Ovary (tissue), 9 donors: ENCODE measurements around the gene ABCG8. TPM values are rescaled to one million over a fixed set of nuclear protein-coding genes. Genes with fewer than 3 reads are reported as not detected.

Experiments used
- DNase-seq, 5 donors: peaks; one replicate each; pipeline ENCODE4 v3.0.0-alpha.2; 2019 to 2020
- H3K27ac ChIP-seq, 2 donors: fragments of 200-600 bp; one replicate each; pipeline versions ENCODE4 v1.5.1 to v1.8.0; 2019 to 2022
- H3K27me3 ChIP-seq: fragments of 200-600 bp; one replicate; pipeline ENCODE4 v1.8.0; 2022
- H3K36me3 ChIP-seq: fragments of 200-600 bp; sonication (generic); one replicate; pipeline ENCODE4 v1.5.1; 2019
- H3K4me1 ChIP-seq: one replicate; pipeline ENCODE4 v1.8.1; 2013; ENCODE audit warnings: mild to moderate bottlenecking, moderate library complexity; ENCODE audit not compliant: insufficient read depth
- H3K4me3 ChIP-seq: fragments of 200-600 bp; sonication (generic); one replicate; pipeline ENCODE4 v1.5.1; 2017
- H3K9me3 ChIP-seq, 2 donors: fragments of 200-600 bp in 1 of 2; sonication (generic) in 1 of 2; one replicate each; pipeline versions ENCODE4 v1.5.1 to v1.8.1; 2013 to 2019; ENCODE audit warnings: mild to moderate bottlenecking in 1 of 2, moderate library complexity in 1 of 2
- EP300 ChIP-seq: sonication (generic); formaldehyde crosslinking; IDR thresholded peaks from one replicate; pipeline ENCODE4 v1.6.1; 2017; ENCODE audit warnings: antibody characterized with exemption
- POLR2A ChIP-seq: fragments of 450-650 bp; IDR thresholded peaks from one replicate; pipeline ENCODE4 v1.6.1; 2017; ENCODE audit warnings: antibody characterized with exemption, mild to moderate bottlenecking, moderate library complexity
- WGBS, 3 donors: extraction: QIAGEN DNeasy Blood & Tissue Kit in 1 of 3; methylation state at CpG; one replicate each; pipeline versions ENCODE4 v1.1.5 to v1.1.7; 2013 to 2017; 5-methylcytosine and 5-hydroxymethylcytosine counted together
- intact Hi-C, 4 donors: fragments of 100-400 bp; cut with DNase I; formaldehyde crosslinking; loops; one replicate each; pipeline versions ENCODE4 v1.11.0 to v1.15.1; 2022 to 2023
- polyA plus RNA-seq, 2 donors: library from polyadenylated mRNA; stranded (reverse); fragments of 200-250 nt in 1 of 2; fragments of 350-450 nt in 1 of 2; fragmentation: Illumina TruSeq in 1 of 2; extraction: RNeasy Lipid Tissue Mini Kit (QIAGEN cat#74804) in 1 of 2; gene quantifications; one replicate each; pipeline ENCODE4 v1.2.3, GENCODE V29; 2013 to 2014
- total RNA-seq, 7 donors: library from RNA; depleted of rRNA in 2 of 7; stranded (reverse); fragments of >200 nt in 2 of 7; fragmentation: NEBNext Ultra II Directional in 3 of 7; extraction: Animal tissue kit (Norgen Biotek cat#: 25700) in 3 of 7; gene quantifications; one replicate each; pipeline versions ENCODE4 v1.1.0 to v1.2.4, GENCODE V29; 2016 to 2023
- TF ChIP-seq, protein P1 (sequence below), 3 donors: fragments of 450-650 bp in 2 of 3; fragments of 200-600 bp in 1 of 3; IDR thresholded peaks; one replicate each; pipeline versions ENCODE4 v1.5.1 to v1.8.0; 2016 to 2022; ENCODE audit warnings: antibody characterized with exemption in 3 of 3, mild to moderate bottlenecking in 1 of 3
- donor health status: DM: no; HTN: no; CAD: no; lungs with moderate emphysema.
- donor health status: DM: no; HTN: no; CAD: no.
- donor health status: Bipolar disorder and iron deficiency.
- donor health status: DM: yes; HTN: yes; CAD: no.
- donor health status: DM: no; HTN: no; CAD: no.
- donor health status: DM: yes; HTN: yes; CAD: no.

The ABCG8 gene
- total and polyA plus RNA-seq, 9 donors, result 0.02 to 0.08 (median 0.05) TPM; not detected in 6

DNA sequence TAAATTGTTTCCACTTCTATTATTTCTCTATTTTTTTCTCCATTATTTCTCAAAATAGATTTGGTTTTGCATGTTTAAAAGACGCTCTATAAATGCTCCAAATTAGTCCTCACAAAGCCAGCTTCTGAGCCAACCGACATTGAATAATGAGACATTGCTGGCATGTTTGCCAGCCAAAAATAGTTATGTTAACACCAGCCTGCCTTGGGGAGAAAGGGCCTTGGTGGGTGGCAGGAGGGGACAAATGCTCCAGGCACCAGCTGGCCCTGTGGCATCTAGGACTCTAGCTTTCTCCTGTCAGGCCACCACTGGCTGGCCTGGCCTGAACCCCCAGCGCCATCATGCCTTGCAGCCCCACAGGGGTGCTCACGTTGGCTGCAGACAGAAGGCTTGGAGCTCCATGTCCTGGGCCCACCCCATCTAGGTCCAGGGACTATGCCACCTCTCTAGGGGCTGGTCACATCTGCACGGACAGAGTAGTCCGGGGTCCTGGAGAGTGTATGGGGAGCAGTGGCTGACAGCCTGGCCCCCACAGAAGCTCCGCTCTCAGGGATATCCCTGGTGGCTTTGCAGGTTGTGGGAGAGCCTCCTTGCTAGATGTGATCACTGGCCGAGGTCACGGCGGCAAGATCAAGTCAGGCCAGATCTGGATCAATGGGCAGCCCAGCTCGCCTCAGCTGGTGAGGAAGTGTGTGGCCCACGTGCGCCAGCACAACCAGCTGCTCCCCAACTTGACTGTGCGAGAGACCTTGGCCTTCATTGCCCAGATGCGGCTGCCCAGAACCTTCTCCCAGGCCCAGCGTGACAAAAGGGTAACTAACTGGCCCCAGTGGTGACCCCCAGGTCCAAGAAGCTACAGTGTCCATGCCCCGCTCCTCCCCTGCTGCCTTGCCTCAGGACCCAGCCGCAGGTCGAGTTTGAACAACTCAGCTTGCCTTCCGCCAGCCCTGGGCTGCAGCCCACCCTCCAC is 12.5 kb downstream of the ABCG8 start:
- Histone ChIP-seq H3K4me1 (no peaks in the 10 kb centered on the region), H3K27me3 (no peaks in the 10 kb centered on the region), H3K36me3 (no peaks in the 10 kb centered on the region), H3K4me3 (no peak overlapping the region), H3K9me3 (no peaks in the 10 kb centered on the region), H3K27ac (no peak overlapping the region)
- WGBS, 3 donors, result 90 to 92% (median 91%) methylated on average over 19 to 20 of the region's 20 CpGs
- intact Hi-C loops, result no loop called here
- TF ChIP-seq, protein P1, sequence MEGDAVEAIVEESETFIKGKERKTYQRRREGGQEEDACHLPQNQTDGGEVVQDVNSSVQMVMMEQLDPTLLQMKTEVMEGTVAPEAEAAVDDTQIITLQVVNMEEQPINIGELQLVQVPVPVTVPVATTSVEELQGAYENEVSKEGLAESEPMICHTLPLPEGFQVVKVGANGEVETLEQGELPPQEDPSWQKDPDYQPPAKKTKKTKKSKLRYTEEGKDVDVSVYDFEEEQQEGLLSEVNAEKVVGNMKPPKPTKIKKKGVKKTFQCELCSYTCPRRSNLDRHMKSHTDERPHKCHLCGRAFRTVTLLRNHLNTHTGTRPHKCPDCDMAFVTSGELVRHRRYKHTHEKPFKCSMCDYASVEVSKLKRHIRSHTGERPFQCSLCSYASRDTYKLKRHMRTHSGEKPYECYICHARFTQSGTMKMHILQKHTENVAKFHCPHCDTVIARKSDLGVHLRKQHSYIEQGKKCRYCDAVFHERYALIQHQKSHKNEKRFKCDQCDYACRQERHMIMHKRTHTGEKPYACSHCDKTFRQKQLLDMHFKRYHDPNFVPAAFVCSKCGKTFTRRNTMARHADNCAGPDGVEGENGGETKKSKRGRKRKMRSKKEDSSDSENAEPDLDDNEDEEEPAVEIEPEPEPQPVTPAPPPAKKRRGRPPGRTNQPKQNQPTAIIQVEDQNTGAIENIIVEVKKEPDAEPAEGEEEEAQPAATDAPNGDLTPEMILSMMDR (IDR thresholded peaks at IDR 0.05), result no peak
- TF ChIP-seq POLR2A (no peak), EP300 (no peak)
- peak in 1 of 5 donors; percentile 10 for DNase-seq

DNA sequence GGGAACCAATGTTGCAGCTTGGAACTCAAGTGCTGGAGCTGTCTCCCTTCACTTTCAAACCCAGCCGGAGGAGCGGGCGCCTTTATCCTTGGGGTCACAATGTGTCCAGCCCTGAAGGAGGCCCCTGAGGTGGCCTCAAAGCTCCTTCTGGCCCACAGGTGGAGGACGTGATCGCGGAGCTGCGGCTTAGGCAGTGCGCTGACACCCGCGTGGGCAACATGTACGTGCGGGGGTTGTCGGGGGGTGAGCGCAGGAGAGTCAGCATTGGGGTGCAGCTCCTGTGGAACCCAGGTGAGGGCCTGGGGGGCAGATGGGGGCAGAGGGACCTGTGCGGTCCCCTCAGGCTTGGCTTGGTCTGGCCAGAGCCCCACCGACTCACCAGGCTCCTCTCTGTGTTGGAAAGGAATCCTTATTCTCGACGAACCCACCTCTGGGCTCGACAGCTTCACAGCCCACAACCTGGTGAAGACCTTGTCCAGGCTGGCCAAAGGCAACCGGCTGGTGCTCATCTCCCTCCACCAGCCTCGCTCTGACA is 13.5 kb downstream of the ABCG8 start:
- 92 to 94% (median 93%) methylated on average over 21 of the region's 21 CpGs for WGBS, 3 donors
- Histone ChIP-seq H3K4me3 (no peak overlapping the region), H3K9me3 (no peaks in the 10 kb centered on the region), H3K27ac (no peak overlapping the region), H3K4me1 (no peaks in the 10 kb centered on the region), H3K27me3 (no peaks in the 10 kb centered on the region), H3K36me3 (no peaks in the 10 kb centered on the region)
- intact Hi-C loops, result no loop called here
- DNase-seq, result no peak
- TF ChIP-seq, protein P1 (IDR thresholded peaks at IDR 0.05), result no peak
- no peak for TF ChIP-seq POLR2A
- no peak for TF ChIP-seq EP300

DNA sequence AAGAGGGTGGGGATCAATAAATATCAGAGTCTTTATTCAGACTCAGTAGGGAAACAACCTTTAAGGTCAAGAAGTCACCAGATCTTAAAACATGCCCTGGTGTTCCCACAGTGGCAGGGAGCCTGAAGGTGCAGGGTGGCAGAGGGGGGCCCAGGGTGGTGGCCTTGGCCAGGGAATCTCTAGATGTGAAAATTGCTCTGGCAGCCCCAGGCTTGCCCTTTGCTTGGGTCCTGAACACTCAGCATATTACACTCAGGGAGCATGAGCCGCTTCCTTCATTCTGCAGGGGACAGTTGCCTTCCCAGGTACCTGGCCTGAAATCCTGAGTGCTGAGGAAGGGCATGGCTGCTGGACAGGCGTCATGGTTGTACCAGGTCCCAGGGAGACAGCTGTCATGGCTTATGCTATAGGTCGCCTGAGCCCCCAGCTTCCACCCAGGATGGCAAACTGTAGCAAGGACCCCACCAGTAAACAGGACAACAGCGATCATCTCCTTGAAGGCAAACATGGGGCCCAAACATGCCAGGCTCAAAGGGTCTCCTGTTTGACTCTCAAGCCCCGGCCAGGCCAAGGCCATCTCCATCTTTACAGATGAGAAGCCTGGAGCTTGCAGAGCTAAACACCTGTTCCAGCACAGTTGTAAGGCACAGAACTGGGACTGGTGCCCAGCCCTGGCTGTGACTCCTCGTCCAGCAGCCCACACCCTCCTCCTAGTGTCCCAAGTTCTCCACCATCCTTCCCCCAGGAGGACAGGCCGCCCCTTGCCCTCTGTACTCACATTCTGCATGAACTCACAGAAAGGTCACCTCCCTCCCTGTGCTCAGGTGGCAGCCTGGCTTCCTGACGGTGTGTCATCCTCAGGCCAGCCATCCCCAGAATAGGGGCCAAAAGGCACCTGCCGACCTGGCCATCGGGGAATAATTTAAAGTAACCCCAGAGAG is 14.6 kb downstream of the ABCG8 start:
- Histone ChIP-seq H3K9me3 (no peaks in the 10 kb centered on the region), H3K36me3 (no peaks in the 10 kb centered on the region), H3K4me1 (no peaks in the 10 kb centered on the region), H3K27me3 (no peaks in the 10 kb centered on the region), H3K4me3 (no peak overlapping the region), H3K27ac (no peak overlapping the region)
- intact Hi-C loops, result no loop called here
- TF ChIP-seq EP300 (no peak), POLR2A (no peak)
- TF ChIP-seq, protein P1 (IDR thresholded peaks at IDR 0.05), result no peak
- WGBS, 3 donors, result 68 to 82% (median 71%) methylated on average over 10 of the region's 10 CpGs
- no peak for DNase-seq

DNA sequence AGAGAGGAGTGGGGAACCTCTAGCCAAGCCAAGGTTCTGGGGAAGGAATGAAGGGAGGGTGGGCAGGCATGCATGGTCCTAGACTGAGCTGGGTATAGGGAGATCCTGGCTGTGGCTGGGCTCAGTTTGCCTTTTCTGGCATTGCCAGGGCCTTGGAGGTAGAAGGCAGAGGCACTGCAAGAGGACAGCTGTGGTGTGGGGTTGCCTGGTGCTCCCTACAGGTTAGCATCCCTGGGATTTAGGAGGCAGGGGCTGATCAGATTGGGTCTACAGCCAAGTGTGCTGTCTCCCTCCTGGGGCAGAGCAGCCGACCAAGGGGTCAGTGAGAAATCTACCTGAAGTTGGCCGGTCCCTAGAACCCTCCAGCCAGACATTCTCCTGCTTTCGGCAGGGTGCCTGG is 15.9 kb downstream of the ABCG8 start:
- H3K4me1 ChIP-seq, result no peaks in the 10 kb centered on the region
- no peaks in the 10 kb centered on the region for H3K9me3 ChIP-seq
- no peak overlapping the region for H3K4me3 ChIP-seq
- intact Hi-C loops, result no loop called here
- 72 to 76% (median 74%) methylated on average over 3 of the region's 3 CpGs for WGBS, 3 donors
- no peaks in the 10 kb centered on the region for H3K36me3 ChIP-seq
- TF ChIP-seq POLR2A, result no peak
- H3K27me3 ChIP-seq, result no peaks in the 10 kb centered on the region
- no peak for DNase-seq
- no peak overlapping the region for H3K27ac ChIP-seq
